H9 (cell line): ENCODE data around the gene BCAS3. TPM values are rescaled to one million over a fixed set of nuclear protein-coding genes. Genes with fewer than 3 reads are reported as not detected.

Source experiments
- DNase-seq: peaks from one replicate; pipeline ENCODE4 v3.0.0-alpha.2; 2017
- H2AFZ ChIP-seq: one replicate; pipeline ENCODE4 v1.6.1; 2013; ENCODE audit warnings: mild to moderate bottlenecking, low read length, control low read depth, moderate library complexity
- H2AK5ac ChIP-seq: 2 replicates; pipeline ENCODE4 v1.6.1; 2013; ENCODE audit warnings: low read length, control low read depth, mixed read lengths; ENCODE audit not compliant: insufficient read length
- H2BK120ac ChIP-seq: one replicate; pipeline ENCODE4 v1.6.1; 2013; ENCODE audit warnings: low read depth, mild to moderate bottlenecking, low read length, control low read depth, inconsistent platforms; ENCODE audit not compliant: poor library complexity, severe bottlenecking
- H2BK12ac ChIP-seq: 2 replicates; pipeline ENCODE4 v1.6.1; 2013; ENCODE audit warnings: low read length, control low read depth, mixed read lengths, low read depth; ENCODE audit not compliant: insufficient read length
- H2BK15ac ChIP-seq: 2 replicates; pipeline ENCODE4 v1.6.1; 2013; ENCODE audit warnings: low read depth, low read length, control low read depth
- H2BK20ac ChIP-seq: one replicate; pipeline ENCODE4 v1.6.1; 2013; ENCODE audit warnings: low read depth, mild to moderate bottlenecking, low read length, control low read depth, inconsistent platforms; ENCODE audit not compliant: poor library complexity, severe bottlenecking
- H2BK5ac ChIP-seq: 2 replicates; pipeline ENCODE4 v1.6.1; 2013; ENCODE audit warnings: low read length, control low read depth, mixed read lengths; ENCODE audit not compliant: insufficient read length
- H3K14ac ChIP-seq: 2 replicates; pipeline ENCODE4 v1.6.1; 2013; ENCODE audit warnings: low read length, control low read depth; ENCODE audit not compliant: insufficient read depth
- H3K18ac ChIP-seq: 2 replicates; pipeline ENCODE4 v1.6.1; 2013; ENCODE audit warnings: low read depth, mild to moderate bottlenecking, mixed read lengths, low read length, control low read depth; ENCODE audit not compliant: insufficient read length
- H3K23ac ChIP-seq: 2 replicates; pipeline ENCODE4 v1.6.1; 2013; ENCODE audit warnings: low read length, control low read depth, mixed read lengths, low read depth; ENCODE audit not compliant: insufficient read length
- H3K23me2 ChIP-seq: 2 replicates; pipeline ENCODE4 v1.6.1; 2013; ENCODE audit warnings: low read depth, mild to moderate bottlenecking, mixed read lengths, low read length, control low read depth; ENCODE audit not compliant: insufficient read length, poor library complexity, severe bottlenecking
- H3K27ac ChIP-seq: 2 replicates; pipeline ENCODE4 v1.5.1; 2013; ENCODE audit warnings: low read length, control low read depth, mixed read lengths, low read depth; ENCODE audit not compliant: insufficient read length
- H3K27me3 ChIP-seq: 2 replicates; pipeline ENCODE4 v1.6.1; 2013; ENCODE audit warnings: low read length, control low read depth, inconsistent platforms; ENCODE audit not compliant: insufficient read depth
- H3K4ac ChIP-seq: 2 replicates; pipeline ENCODE4 v1.6.1; 2013; ENCODE audit warnings: low read depth, mild to moderate bottlenecking, control low read depth, inconsistent platforms, low read length, moderate library complexity
- H3K4me1 ChIP-seq: 2 replicates; pipeline ENCODE4 v1.6.1; 2013; ENCODE audit warnings: low read length, control low read depth, inconsistent platforms; ENCODE audit not compliant: insufficient read depth
- H3K4me2 ChIP-seq: 2 replicates; pipeline ENCODE4 v1.6.1; 2013; ENCODE audit warnings: low read length, control low read depth, mixed read lengths; ENCODE audit not compliant: insufficient read length, insufficient read depth
- H3K56ac ChIP-seq: 2 replicates; pipeline ENCODE4 v1.6.1; 2013; ENCODE audit warnings: low read depth, mild to moderate bottlenecking, mixed read lengths, low read length, control low read depth; ENCODE audit not compliant: insufficient read length
- H3K79me1 ChIP-seq: 2 replicates; pipeline ENCODE4 v1.6.1; 2013; ENCODE audit warnings: low read depth, mild to moderate bottlenecking, moderate library complexity, low read length, control low read depth, inconsistent platforms; ENCODE audit not compliant: insufficient read depth, poor library complexity, severe bottlenecking
- H3K79me2 ChIP-seq: 2 replicates; pipeline ENCODE4 v1.6.1; 2013; ENCODE audit warnings: low read length, control low read depth, inconsistent platforms; ENCODE audit not compliant: insufficient read depth
- H3K9ac ChIP-seq: 2 replicates; pipeline ENCODE4 v1.6.1; 2013; ENCODE audit warnings: low read length, control low read depth, mixed read lengths; ENCODE audit not compliant: insufficient read length; ENCODE audit errors: extremely low read depth
- H3K9me3 ChIP-seq: one replicate; pipeline ENCODE4 v1.6.1; 2013; ENCODE audit warnings: low read depth, low read length, inconsistent platforms; ENCODE audit not compliant: control insufficient read depth
- H3T11ph ChIP-seq: one replicate; pipeline ENCODE4 v1.6.1; 2013; ENCODE audit warnings: mild to moderate bottlenecking, low read length, control low read depth, inconsistent platforms
- H4K20me1 ChIP-seq: one replicate; pipeline ENCODE4 v1.6.1; 2013; ENCODE audit not compliant: control insufficient read depth, insufficient read length, insufficient read depth
- H4K5ac ChIP-seq: 2 replicates; pipeline ENCODE4 v1.6.1; 2013; ENCODE audit warnings: low read depth, mild to moderate bottlenecking, mixed read lengths, low read length, control low read depth; ENCODE audit not compliant: insufficient read length
- H4K8ac ChIP-seq: replicated peaks from 2 replicates; pipeline ENCODE4 v1.6.1; 2013; ENCODE audit warnings: low read length, control low read depth, mixed read lengths, low read depth; ENCODE audit not compliant: insufficient read length
- H4K91ac ChIP-seq: 2 replicates; pipeline ENCODE4 v1.6.1; 2013; ENCODE audit warnings: low read depth, mild to moderate bottlenecking, moderate library complexity, mixed read lengths, low read length, control low read depth; ENCODE audit not compliant: insufficient read length
- H3K27ac Mint-ChIP-seq, 3 experiments: 2 replicates in 2 of 3; 3 replicates in 1 of 3; pipeline ENCODE4 v1.8.0; 2020 to 2021; ENCODE audit warnings: mixed read lengths in 3 of 3, mild to moderate bottlenecking in 1 of 3, moderate library complexity in 1 of 3
- H3K27me3 Mint-ChIP-seq: 2 replicates; pipeline ENCODE4 v1.8.0; 2021; ENCODE audit warnings: low read depth, mild to moderate bottlenecking, moderate library complexity, mixed read lengths
- H3K36me3 Mint-ChIP-seq, 3 experiments: 2 replicates in 2 of 3; 3 replicates in 1 of 3; pipeline ENCODE4 v1.8.0; 2020 to 2021; ENCODE audit warnings: low read depth in 3 of 3, mixed read lengths in 3 of 3; ENCODE audit not compliant: insufficient read depth in 1 of 3
- H3K4me1 Mint-ChIP-seq, 2 experiments: 2 replicates each; pipeline ENCODE4 v1.8.0; 2020; ENCODE audit warnings: mixed read lengths in 2 of 2
- H3K4me3 Mint-ChIP-seq, 2 experiments: 2 replicates in 1 of 2; 3 replicates in 1 of 2; pipeline ENCODE4 v1.8.0; 2020 to 2021; ENCODE audit warnings: mild to moderate bottlenecking in 2 of 2, mixed read lengths in 2 of 2, moderate library complexity in 1 of 2
- H3K9me3 Mint-ChIP-seq, 2 experiments: 2 replicates in 1 of 2; 3 replicates in 1 of 2; pipeline ENCODE4 v1.8.0; 2020; ENCODE audit warnings: mild to moderate bottlenecking in 2 of 2, mixed read lengths in 2 of 2, moderate library complexity in 1 of 2
- WGBS: extraction: QIAGEN DNeasy Blood & Tissue Kit; methylation state at CpG from one replicate; pipeline ENCODE4 v1.1.7; 2013; ENCODE audit warnings: missing lambda C conversion rate, low lambda C conversion rate, mixed read lengths; ENCODE audit not compliant: insufficient read length; ENCODE audit errors: extremely low coverage; 5-methylcytosine and 5-hydroxymethylcytosine counted together
- total RNA-seq: library from RNA; stranded (reverse); gene quantifications from 2 replicates; pipeline ENCODE4 v1.2.1, GENCODE V29; 2021
- TF ChIP-seq, protein P1 (sequence below): fragments of 200-600 bp; sonication (generic); conservative IDR thresholded peaks from 3 replicates; pipeline ENCODE4 v1.8.0; 2021; ENCODE audit warnings: antibody characterized with exemption, mild to moderate bottlenecking

Gene BCAS3
- total RNA-seq, 1 experiment from 2014 or later: 22.4 TPM

DNA sequence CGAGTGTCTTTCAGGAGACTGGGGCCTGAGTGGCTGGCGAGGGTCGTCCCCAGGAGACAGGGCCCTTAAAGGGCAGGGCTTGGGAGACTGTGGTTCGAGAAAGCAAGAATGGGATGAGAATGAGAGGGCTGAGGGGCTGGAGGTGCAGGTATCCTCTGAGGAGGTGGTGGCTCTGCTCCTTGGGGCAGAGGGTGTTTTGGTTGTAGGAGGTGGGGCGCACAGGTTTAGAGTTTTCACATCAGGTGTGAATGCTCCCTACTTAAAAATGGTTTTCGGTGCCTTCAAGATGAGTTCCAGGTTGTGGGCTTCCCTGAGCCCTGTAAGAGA, 430 bp downstream of the BCAS3 start:
- H2AFZ ChIP-seq: peak overlapping the region; percentile 58
- peak overlapping the region; percentile 41 for H3K18ac ChIP-seq
- H2AK5ac ChIP-seq: no peak overlapping the region
- H3T11ph ChIP-seq: no peak overlapping the region
- Mint-ChIP-seq H3K27ac (peak overlapping the region; percentile 45 to 99 (median 91)), H3K27me3 (no peaks in the 10 kb centered on the region), H3K4me3 (peak overlapping the region; percentile 95 to 99), H3K4me1 (peaks cover 9 to 13% of the 10 kb centered on the region in 2 experiments), H3K9me3 (peaks cover 0 to 1% of the 10 kb centered on the region in 2 experiments; a peak in 2 of 5 replicates), H3K36me3 (no peaks in the 10 kb centered on the region)
- H3K23ac ChIP-seq: no peak overlapping the region
- peak overlapping the region; percentile 86 for H3K9ac ChIP-seq
- no peaks in the 10 kb centered on the region for H3K4me1 ChIP-seq
- H3K14ac ChIP-seq: peak overlapping the region; percentile 86; the same call in 1 of the 2 replicates
- no peak for DNase-seq
- no peaks in the 10 kb centered on the region for H3K9me3 ChIP-seq
- no peak overlapping the region for H4K91ac ChIP-seq
- no CpG with 5 or more reads among the region's 6 CpGs for WGBS
- H3K27ac ChIP-seq: no peak overlapping the region
- H2BK5ac ChIP-seq: no peak overlapping the region
- H2BK120ac ChIP-seq: no peak overlapping the region
- H4K8ac ChIP-seq: no peak overlapping the region
- no peaks in the 10 kb centered on the region for H4K20me1 ChIP-seq
- H3K4me2 ChIP-seq: peak overlapping the region; percentile 85
- TF ChIP-seq, protein P1, sequence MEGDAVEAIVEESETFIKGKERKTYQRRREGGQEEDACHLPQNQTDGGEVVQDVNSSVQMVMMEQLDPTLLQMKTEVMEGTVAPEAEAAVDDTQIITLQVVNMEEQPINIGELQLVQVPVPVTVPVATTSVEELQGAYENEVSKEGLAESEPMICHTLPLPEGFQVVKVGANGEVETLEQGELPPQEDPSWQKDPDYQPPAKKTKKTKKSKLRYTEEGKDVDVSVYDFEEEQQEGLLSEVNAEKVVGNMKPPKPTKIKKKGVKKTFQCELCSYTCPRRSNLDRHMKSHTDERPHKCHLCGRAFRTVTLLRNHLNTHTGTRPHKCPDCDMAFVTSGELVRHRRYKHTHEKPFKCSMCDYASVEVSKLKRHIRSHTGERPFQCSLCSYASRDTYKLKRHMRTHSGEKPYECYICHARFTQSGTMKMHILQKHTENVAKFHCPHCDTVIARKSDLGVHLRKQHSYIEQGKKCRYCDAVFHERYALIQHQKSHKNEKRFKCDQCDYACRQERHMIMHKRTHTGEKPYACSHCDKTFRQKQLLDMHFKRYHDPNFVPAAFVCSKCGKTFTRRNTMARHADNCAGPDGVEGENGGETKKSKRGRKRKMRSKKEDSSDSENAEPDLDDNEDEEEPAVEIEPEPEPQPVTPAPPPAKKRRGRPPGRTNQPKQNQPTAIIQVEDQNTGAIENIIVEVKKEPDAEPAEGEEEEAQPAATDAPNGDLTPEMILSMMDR: no peak
- H3K23me2 ChIP-seq: peaks cover 9% of the 10 kb centered on the region
- no peaks in the 10 kb centered on the region for H3K27me3 ChIP-seq
- H2BK12ac ChIP-seq: no peak overlapping the region
- H3K79me1 ChIP-seq: no peaks in the 10 kb centered on the region
- no peak overlapping the region for H3K56ac ChIP-seq
- H4K5ac ChIP-seq: no peak overlapping the region
- no peak overlapping the region for H2BK20ac ChIP-seq
- no peak overlapping the region for H3K4ac ChIP-seq
- no peaks in the 10 kb centered on the region for H3K79me2 ChIP-seq
- no peak overlapping the region for H2BK15ac ChIP-seq
